HL-60 (cell line): ENCODE measurements around the gene SHOX.

Source experiments
- POLR2AphosphoS5 ChIP-seq: IDR thresholded peaks from 2 replicates; pipeline ENCODE4 v1.6.1; 2012; ENCODE audit warnings: low read depth
- SPI1 ChIP-seq: IDR thresholded peaks from 2 replicates; pipeline ENCODE4 v1.6.1; 2012; ENCODE audit warnings: low read depth, mild to moderate bottlenecking, borderline replicate concordance
- TF ChIP-seq, protein P1 (sequence below): IDR thresholded peaks from one replicate; pipeline ENCODE4 v1.5.1; 2011; ENCODE audit warnings: low read length, control low read depth, inconsistent platforms; ENCODE audit not compliant: insufficient read depth

DNA sequence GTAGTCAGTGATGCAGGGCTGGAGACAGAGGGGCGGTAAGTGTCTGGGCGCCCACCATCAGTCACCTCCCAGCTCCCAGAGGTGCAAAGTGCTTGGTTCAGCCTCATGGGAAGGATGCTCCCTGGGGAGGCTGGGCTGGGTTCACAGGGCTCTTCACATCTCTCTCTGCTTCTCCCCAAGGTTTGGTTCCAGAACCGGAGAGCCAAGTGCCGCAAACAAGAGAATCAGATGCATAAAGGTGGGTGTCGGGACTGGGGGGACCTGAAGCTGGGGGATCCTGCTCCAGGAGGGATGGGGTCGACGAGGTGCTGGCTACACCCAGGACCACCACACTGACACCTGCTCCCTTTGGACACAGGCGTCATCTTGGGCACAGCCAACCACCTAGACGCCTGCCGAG, 10.1 kb downstream of the SHOX start:
- TF ChIP-seq, protein P1, sequence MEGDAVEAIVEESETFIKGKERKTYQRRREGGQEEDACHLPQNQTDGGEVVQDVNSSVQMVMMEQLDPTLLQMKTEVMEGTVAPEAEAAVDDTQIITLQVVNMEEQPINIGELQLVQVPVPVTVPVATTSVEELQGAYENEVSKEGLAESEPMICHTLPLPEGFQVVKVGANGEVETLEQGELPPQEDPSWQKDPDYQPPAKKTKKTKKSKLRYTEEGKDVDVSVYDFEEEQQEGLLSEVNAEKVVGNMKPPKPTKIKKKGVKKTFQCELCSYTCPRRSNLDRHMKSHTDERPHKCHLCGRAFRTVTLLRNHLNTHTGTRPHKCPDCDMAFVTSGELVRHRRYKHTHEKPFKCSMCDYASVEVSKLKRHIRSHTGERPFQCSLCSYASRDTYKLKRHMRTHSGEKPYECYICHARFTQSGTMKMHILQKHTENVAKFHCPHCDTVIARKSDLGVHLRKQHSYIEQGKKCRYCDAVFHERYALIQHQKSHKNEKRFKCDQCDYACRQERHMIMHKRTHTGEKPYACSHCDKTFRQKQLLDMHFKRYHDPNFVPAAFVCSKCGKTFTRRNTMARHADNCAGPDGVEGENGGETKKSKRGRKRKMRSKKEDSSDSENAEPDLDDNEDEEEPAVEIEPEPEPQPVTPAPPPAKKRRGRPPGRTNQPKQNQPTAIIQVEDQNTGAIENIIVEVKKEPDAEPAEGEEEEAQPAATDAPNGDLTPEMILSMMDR, result no peak
- no peak for TF ChIP-seq POLR2AphosphoS5
- TF ChIP-seq SPI1, result no peak
